ENCODE data around the gene COL17A1. TPM values are rescaled to one million over a fixed set of nuclear protein-coding genes. Genes with fewer than 3 reads are reported as not detected.
A peak's percentile ranks its signal among the peaks of the same experiment; 100 is the strongest.

The COL17A1 gene
- total RNA-seq, 1 donor from 2014 or later: not detected

DNA sequence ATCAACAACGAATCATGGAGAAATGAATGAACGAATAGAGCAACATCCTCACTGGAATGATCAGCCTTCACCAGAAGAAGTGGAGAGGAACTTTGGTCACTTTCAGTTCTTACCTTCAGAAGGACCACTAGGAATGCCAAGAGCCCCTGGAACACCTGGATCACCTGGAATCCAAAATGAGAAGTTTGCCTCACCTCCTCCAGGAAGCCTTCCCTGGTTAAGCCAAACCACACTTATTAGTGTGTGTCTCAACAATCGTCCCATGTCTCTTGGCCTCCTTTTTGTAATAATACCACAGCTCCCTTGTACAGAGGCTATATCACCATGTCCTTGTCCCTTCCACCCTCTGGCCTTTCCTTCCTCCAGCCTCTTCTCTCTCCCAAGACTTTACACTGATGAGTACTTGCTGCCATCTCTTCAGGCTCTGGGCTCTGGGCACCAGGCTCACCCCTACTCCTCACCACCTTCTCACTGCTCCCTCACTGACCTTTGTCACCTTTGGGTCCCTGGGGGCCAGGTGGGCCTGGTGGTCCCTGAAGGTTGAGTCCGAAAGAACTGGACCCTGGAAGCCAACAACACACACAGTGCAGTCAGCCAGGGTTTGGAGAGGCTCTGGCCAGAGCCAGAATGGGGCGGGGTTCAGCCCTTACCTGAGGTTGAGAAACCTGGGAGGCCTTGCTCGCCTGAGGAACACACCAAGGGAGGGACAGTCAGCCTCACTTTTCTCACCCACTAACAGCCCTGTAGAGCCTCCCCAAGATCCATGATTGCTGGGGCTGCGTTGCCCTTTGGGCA, 46.5 kb downstream of the COL17A1 start:
- intact Hi-C loops (cut with DNase I): no loop called here
- no peak for ATAC-seq (ENCODE audit: poor library complexity)
- DNase-seq: no peak

DNA sequence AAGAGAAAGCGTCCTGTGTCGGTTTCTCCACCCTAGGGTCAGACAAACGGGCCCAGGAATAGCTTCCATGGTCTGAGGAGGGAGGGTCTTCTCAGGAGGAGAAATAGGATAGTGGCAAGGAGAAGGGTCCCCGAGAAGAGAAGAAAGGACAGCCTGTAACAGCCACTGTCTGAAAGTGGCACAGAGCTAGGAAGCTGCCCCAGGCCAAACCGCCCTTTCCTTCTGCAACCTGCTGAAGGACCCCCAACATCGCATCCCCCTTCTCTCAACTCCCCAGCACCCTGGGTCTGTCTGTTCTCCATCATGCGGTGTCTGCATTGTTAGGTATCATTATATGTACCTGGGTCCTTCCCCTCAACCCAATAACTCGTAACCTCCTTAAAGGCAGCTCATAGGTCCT, 47.1 kb downstream of the COL17A1 start:
- intact Hi-C loops (cut with DNase I): no loop called here
- ATAC-seq (ENCODE audit: poor library complexity) (no peak), DNase-seq (no peak)

DNA sequence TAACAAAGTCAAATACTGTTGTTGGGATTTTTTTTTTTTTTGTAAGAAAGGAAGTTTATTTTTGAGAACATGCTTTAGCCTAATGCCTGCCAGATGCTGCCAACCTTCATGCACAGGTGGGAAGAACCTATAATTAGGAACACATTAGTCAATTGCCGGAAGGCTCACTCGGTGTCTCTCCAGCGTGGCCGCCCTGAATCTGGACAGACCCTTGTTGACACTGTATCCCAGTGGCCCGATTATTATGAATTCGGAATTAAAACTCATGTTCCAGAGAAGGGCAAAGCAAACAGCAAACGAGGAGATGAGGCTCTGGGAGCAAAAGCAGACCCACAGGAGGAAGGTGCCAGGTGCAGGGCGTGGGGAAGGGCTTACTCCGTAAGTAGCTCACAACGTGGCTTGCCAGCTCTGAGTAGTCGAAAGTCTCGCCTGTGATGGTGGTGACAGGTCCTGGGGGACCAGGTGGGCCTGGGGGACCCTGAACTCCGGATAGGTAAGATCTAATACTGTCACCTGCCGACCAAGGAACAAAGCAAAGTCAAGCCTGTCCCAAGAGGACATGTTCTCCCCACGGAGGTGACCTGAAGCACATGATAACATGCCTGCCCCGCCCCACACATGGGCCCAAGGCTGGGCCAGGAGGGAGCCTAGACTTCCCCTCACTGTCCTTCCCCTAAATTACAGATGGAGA, 48.3 kb downstream of the COL17A1 start:
- intact Hi-C loops (cut with DNase I): no loop called here
- ATAC-seq (ENCODE audit: poor library complexity): no peak
- DNase-seq: no peak

- intact Hi-C loops (cut with DNase I): no loop called here
- ATAC-seq (ENCODE audit: poor library complexity) (no peak), DNase-seq (no peak)
These were observed 49.0 kb downstream of the COL17A1 start for GRCh38 chr10:104036518-104037260.

DNA sequence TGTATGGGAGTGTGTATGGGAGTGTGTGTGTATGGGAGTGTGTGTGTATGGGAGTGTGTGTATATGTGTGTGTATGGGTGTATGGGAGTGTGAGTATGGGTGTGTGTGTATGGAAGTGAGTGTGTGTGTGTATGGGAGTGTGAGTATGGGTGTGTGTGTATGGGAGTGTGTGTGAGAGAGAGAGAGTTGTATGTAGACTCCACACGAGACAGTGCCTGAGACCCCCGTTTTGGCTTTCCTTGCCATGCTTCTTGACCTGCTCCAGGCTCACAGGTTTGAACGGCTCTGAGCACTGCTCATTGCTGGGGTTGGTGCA, 49.7 kb downstream of the COL17A1 start:
- no peak for DNase-seq
- intact Hi-C loops (cut with DNase I): no loop called here
- ATAC-seq (ENCODE audit: poor library complexity): no peak

GRCh38 chr10:104035194-104036068, 50.2 kb downstream of the COL17A1 start:
- ATAC-seq (ENCODE audit: poor library complexity) (no peak), DNase-seq (no peak)
- intact Hi-C loops (cut with DNase I): no loop called here

DNA sequence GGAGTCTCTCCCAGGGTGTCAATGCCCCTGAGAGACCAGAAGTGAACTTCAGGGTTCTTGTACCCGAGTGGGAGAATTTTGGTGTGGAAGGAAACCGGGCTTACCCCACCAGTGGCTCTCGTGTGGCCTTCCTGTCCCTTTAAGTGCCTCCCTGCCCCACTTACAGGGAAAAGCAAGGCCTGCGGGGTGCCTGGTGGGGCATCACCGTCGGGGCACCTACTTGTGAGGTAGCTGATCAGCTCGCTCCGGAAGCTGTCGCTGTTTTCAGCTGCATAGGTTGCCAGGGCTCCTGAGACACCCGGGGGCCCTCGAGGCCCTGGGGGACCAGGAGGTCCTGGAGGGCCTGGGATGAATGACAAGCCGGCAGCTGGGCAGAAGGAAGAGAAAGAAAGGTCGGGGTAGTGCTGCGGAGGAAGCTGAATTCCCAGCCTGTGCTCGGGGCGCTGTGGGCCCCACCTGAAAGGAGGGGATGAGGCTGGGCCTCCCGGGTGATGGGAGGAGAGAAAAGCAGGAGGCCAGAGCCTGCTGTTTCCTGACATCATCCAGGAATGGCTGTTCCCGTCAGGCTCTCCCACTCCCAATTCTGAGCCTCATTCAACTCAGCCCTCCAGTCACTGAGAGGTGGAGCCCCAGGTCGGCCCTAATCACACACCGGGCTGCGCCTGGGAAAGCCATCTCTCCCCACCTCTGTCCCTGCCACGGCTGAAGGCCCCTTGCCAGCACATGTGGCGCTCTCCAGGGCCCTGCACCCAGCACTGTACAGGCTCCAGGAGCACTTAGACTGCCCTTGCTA, 51.1 kb downstream of the COL17A1 start:
- intact Hi-C loops (cut with DNase I): no loop called here
- ATAC-seq (ENCODE audit: poor library complexity) (no peak), DNase-seq (no peak)

GRCh38 chr10:104033966-104034365, 51.7 kb downstream of the COL17A1 start:
- ATAC-seq (ENCODE audit: poor library complexity) (no peak), DNase-seq (no peak)
- intact Hi-C loops (cut with DNase I): no loop called here

GRCh38 chr10:104033401-104033930, 52.2 kb downstream of the COL17A1 start:
- no peak for ATAC-seq (ENCODE audit: poor library complexity)
- intact Hi-C loops (cut with DNase I): no loop called here
- DNase-seq: no peak

DNA sequence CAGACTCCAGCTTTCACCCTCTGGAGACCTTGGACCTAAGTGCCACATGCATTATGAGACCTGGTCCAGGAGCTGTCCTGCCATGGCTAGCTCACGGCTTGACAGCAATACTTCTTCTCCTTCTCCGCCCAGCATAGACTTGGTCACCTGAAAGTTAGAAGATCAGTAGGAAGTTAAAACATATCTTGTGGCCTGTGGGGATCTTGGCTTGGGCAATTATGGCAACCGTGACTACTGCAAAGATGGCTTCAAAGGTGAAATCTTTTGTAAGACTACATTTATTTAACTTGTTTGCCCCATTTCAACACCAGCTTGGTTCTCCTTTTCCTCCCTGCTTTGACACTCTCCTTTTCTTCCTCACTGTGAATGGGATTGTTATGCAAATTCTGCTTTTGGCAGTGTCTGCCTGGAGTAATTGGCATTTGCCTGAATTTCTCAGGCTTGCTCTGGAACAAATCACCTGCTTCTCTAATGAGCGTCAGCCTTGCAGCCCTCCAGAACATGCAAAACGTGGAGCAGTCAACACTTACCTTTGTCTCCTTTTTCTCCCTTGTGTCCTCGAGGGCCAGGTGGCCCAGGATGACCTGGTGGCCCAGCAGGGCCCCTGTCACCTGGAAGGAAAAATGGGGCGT, 53.4 kb downstream of the COL17A1 start:
- intact Hi-C loops (cut with DNase I): no loop called here
- no peak for ATAC-seq (ENCODE audit: poor library complexity)
- no peak for DNase-seq

DNA sequence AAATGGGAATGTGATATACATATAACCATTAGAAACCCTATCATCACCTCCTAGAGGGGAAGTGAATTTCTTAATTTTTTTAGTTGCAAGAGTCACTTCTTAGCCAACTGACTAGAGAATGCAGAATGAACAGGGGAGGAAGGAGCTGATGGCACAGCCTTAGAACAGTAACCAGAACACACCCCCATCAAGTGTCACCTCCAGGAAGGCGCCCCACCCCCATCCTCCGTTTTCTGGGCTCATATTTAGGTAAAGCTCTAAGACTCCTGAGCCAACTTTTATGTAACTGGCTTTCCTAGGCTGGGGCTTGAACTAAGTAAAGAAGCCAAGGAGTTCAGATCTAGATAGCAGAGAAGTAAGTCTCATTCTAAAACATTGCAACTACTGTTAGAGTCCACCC, 54.0 kb downstream of the COL17A1 start:
- intact Hi-C loops (cut with DNase I): no loop called here
- ATAC-seq (ENCODE audit: poor library complexity): no peak

DNA sequence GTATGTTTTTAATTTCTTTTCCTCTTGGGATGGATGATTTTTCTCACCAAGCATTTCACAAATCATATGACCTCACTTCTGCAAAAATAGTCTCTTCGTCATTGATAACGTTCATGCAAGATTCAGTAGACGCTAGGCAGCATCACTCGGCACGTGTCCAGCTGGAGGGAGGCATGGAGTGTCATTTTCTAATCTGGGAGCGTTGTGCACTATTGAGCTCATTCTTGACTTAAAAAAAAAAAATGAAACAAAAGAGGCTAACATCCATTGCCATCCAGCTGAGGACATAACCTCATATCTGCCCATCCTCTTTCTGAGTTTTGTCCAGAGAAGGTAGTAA, 56.2 kb downstream of the COL17A1 start:
- DNase-seq: peak; percentile 90
- peak; percentile 78 for ATAC-seq (ENCODE audit: poor library complexity)
- intact Hi-C loops (cut with DNase I): no loop called here

More for the DNA sequence above, 54.0 kb downstream of the COL17A1 start:
- no peak for DNase-seq

DNA sequence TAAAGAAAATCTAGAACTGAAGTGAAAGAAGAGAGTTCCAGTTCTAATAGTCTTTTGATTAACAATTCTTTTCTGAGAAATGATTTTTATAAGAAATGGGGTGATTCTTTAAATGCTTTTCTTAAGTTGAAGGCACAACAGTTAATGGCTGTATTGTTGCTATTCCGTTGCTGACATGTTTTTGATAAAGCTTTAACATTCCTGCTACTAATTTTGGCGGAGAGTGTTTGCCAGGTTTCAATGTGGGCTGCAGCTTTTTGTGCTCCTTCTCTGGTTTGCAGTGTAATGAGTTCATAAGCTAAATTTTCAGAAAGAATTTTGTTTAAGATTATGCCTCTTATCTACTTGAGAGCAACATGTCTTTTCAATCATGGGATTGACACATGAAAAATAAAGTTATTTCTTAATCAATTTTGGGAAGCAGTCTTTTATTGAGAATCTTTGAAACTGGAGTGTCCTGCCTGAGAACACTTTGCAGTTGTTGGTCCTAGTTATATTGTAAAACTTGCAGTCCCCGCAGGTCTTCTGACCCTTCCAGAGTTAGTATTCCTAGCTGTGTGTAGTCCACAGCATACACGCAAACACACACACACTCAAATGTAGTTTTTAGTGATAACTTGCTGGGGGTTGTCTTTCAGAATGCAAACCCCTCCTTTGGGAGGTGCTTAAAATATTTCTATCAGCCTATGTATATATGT, 56.7 kb downstream of the COL17A1 start:
- intact Hi-C loops (cut with DNase I): no loop called here

GRCh38 chr10:104028146-104028545, 57.5 kb downstream of the COL17A1 start:
- DNase-seq: no peak
- intact Hi-C loops (cut with DNase I): no loop called here
- ATAC-seq (ENCODE audit: poor library complexity): peak; percentile 90

More for the DNA sequence above, 56.7 kb downstream of the COL17A1 start:
- peak; percentile 61 for ATAC-seq (ENCODE audit: poor library complexity)
- DNase-seq: no peak

DNA sequence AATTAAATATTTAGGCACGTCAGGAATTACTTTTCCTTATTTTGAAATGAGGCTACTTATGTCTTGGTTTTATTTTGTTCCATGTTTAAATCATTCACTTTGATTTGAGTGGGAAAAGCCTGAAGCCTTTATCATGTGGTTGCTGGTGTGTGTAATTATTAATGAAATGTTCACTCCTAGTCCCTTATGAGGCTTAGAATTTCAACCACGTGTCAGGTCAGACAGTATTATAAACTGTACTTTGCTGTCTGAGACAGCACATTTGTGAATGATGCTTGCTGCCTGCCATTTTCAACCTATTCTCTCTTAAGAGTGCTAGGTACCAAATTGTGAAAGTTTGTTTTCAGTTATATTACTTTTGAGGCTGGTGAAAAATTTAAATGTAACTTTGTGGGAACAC, 58.9 kb downstream of the COL17A1 start:
- ATAC-seq (ENCODE audit: poor library complexity): no peak
- DNase-seq: no peak
- intact Hi-C loops (cut with DNase I): no loop called here

- ATAC-seq (ENCODE audit: poor library complexity) (no peak), DNase-seq (no peak)
- intact Hi-C loops (cut with DNase I): no loop called here
These were observed 60.2 kb downstream of the COL17A1 start for GRCh38 chr10:104025524-104025923.

DNA sequence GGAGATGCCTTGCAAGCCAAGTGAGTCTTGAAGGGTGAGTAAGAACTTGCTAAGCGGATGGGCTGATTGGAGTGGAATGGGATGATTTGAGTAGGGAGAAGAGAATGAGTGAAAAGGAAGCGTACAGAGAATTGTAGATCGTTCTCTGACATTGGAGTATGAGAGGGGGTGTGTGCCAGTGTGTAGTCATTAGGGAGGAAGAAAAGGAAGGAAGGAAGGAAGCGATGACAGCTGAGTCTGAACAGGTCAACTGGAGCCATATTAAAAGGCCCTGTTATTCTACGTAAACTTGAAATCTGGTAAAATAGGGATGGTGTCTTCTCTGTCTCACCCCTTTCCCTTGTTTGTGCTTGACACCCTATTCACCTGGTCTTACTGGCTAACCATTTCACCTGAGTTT, 63.7 kb downstream of the COL17A1 start:
- no peak for ATAC-seq (ENCODE audit: poor library complexity)
- intact Hi-C loops (cut with DNase I): no loop called here
- DNase-seq: no peak
